RPMI7951 (cell line): ENCODE data around the gene RSPO4. TPM values are rescaled to one million over a fixed set of nuclear protein-coding genes. Genes with fewer than 3 reads are reported as not detected.

ENCODE experiments used
- DNase-seq: peaks from one replicate; pipeline ENCODE4 v3.0.0-alpha.2; 2012; ENCODE audit warnings: low read depth
- total RNA-seq: library from RNA; depleted of rRNA; stranded (reverse); fragments of >200 nt; shearing (Covaris generic); gene quantifications from 2 replicates; pipeline ENCODE4 v1.2.3, GENCODE V29; 2014

Gene RSPO4
- total RNA-seq, 1 experiment from 2014 or later: not detected

DNA sequence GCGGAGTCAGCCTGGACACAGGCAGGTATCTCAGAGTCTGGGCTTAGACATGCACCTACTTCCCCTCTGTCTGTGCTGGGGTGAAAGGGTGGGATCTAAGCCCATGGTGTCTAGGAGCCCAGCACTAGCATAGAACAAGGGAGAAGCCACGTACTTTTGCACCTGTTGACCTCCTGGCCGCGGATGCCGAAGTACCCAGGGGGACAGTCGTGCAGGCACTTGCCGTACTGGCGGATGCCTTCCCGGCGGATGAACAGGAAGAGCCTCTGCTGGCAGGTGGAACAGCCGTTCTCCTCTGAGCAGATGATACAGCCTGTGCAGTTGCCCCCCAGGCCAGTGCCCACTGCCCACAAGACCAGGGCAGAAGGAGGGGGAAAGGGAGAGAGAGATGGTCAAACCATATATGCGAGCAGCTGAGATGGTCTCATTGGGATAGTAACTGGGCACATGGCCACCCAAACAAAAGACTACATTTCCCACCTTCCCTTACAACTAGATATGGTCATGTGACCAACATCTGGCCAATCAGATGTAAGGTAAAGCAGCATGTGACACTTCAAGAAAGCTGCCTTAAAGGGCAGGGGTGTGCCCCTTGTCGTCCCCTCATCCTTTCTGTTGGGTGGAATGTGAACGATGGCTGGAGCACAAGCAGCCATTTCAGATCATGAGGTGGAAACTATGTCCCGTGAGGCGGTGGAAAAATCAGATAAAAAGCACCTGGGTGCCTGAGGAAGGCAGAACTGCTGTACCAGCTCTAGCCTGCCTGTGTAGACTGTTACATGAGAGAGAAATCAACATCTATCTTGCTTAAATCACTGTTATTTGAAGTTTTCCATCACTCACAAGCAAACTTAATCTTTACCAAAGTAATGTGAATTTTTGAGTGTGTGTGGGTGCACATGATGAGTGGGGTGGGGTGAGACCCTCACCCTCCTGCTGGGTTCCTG, 34.0 kb downstream of the RSPO4 start:
- peak; percentile 64 for DNase-seq

GRCh38 chr20:965956-966355, 36.2 kb downstream of the RSPO4 start:
- peak; percentile 28 for DNase-seq

DNA sequence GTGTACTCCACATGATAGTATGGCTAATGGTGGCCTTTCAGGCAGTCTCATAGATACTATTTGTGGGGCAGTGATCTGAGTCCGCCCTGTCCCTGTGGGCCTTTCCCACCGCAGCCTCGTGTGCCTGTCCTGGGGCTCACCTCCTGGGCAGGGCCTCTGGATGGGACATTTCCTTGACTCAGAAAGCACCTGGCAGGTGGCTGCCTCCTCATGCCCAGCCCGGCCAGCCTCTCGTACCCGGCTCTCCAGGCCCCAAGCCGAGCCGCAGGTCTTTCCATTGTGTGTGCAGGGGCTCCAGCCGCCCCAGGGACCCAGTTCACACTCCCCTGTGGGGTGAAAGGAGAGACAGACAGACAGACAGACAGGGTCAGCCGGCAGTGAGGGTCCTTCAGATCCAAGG, 38.3 kb downstream of the RSPO4 start:
- no peak for DNase-seq

GRCh38 chr20:962683-963082, 39.4 kb downstream of the RSPO4 start:
- no peak for DNase-seq

DNA sequence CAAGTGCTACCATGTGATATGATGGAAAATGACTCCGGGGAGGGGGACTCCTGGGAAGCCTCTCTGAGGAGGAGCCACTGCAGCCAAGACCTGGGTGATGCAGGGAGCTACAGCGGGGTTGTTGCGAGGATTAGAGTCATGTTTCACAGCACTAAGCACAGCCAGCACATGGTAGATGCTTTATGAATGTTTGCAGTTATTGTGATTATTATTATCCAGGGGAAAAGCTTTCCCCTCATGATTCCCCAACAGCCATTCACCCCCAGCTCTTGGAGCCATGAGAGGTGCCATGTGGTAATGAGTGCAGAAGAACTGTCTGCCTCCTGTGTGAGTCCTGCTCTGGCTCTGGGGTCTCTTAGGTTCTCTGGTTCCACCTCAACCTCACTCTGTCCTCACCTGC, 39.9 kb downstream of the RSPO4 start:
- no peak for DNase-seq

DNA sequence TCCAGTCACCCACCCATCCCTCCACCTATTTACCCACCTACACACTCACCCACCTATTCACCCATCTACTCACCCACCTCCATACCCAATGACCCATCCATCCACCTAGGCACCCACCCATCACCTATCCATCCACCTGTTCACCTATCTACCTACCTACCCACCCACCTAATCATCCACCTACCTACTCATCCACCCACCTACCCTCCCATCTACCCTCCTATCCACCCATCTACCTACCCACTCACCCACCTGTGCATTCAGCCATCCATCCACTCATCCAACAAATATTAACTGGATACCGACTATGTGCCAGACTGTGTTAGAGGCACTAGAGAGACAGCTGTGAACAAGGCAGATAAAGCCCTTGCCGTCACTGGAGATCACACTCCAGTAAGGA, 40.3 kb downstream of the RSPO4 start:
- no peak for DNase-seq

GRCh38 chr20:959996-960615, 42.0 kb downstream of the RSPO4 start:
- DNase-seq: no peak

DNA sequence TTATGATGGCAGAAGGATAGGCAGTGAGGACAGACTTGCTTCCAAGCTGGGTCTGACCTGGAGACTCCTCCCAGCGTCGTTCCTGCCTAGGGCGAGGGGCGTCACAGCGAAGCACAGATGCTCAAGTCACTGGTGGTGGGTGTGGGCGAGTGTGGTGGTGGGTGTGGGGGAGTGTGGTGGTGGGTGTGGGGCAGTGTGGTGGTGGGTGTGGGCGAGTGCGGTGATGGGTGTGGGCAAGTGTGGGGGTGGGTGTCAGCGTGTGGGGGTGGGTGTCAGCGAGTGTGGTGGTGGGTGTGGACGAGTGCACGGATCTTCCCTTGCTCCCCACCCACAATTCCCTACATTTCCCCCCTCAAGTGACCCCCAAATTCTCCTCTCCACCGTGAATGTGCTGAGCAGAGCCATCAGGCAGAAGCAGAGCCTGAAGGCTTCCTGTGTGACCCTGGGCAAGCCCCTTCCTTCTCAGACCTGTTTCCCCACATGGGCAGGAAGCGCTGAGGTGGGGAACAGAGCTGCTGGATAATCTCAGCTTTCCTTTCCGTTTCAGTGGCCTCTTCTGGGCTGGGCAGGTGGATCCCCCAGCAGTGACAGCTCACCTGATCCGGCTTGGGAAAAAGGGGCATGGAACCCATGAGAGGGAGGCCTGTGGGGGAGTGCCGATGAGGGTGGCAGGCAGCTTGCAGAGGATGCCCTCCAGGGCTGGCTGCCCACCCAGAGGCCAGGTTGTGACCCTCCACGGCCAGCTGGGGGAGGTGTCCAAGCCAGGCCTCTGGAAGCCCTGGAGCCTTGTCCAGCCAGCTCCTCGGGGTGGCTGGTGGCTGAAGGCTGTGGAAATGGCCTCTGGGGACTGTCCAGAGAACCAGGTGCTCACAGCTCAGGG, 42.9 kb downstream of the RSPO4 start:
- no peak for DNase-seq

DNA sequence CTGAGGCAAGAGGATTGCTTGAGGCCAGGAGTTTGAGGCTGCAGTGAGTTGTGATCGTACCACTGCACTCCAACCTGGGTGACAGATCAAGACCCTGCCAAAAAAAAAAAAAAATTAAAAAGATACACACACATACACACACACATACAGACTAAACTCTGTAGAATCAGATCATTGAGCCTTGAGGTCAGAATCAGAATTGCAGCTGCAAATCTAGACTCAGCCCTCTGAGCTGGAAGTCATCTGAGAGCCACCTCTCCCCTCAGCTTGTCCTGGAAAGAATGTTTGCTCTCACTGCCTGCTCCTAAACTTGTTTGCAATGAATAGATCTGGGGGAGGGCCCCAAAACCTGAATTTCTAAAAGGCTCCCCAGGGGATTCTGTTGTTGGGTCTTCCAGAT, 44.6 kb downstream of the RSPO4 start:
- no peak for DNase-seq

DNA sequence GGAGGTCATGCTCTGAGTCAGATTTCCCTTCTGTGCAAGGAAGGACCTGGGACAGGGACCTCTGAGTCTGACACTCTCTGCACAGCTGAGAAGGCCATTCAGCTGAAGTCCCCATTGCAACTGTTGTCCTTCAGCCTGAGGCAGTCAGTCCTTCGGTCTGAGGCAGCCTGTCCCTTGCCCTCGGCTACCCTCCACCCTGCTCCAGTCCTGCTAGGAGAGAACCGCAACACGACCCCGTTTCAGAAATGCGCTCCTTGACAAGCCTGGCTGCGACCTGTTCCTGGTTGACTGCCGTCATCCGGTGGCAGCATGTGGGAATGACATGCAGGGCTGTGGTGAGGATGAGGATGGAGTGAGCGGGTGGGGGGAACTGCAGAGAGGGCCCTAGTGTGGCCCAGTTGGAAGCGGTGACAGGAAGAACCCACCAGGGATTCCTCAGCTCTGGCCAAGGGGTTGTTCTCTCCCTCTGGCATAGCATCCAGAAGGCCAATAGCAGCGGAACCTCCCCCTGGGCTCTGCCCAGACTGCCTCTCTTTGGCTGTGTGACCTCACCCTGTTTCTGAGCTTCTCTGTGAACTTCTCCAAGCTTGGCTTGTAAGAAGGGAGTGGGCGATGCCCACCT, 45.7 kb downstream of the RSPO4 start:
- DNase-seq: peak; percentile 51

GRCh38 chr20:955656-956055, 46.5 kb downstream of the RSPO4 start:
- no peak for DNase-seq

- DNase-seq: no peak
Observed at GRCh38 chr20:955111-955510, 47.0 kb downstream of the RSPO4 start.

DNA sequence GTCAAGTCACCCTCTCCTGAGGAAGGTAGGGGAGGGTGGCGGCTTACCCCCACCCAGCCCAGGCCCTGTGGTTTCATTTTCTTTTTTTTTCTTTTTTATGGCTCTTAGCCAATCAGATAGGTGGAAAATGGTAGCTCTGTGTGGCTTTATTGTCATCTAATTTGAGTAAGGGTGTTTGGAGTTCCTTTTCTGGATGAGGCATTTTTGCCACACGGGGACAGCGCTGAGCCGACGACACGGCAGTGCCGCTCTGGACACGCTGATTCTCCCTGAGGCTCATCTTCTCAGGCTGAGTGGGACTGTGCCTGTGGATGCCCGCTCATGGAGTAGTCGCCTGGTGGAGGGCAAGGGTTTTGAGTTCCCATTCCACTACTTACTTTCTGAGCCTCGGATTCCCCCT, 48.4 kb downstream of the RSPO4 start:
- DNase-seq: peak; percentile 32

- peak; percentile 8 for DNase-seq
Observed at GRCh38 chr20:952196-952795, 49.8 kb downstream of the RSPO4 start.

- peak; percentile 18 for DNase-seq
Observed at GRCh38 chr20:951384-952169, 50.5 kb downstream of the RSPO4 start.

DNA sequence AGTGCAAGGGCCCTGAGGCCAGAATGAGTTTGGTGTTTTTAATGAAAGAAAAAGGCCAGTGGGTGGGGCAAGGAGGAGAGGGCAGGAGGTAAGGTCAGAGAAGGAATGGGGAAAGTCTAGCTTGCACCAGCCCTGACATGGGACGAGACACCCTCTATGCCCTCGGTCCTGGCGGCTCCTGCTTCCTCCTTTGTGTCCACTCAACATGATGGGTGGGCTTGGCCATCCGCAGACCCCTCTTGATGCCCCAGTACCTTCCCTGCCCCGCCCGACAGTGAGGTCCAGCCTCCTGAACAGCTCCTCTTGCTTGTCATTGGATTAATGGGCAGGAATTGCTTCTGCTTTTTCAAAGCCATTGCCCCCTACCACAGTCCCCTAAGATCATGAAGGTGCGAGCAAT, 52.4 kb downstream of the RSPO4 start:
- no peak for DNase-seq

GRCh38 chr20:946826-947225, 55.3 kb downstream of the RSPO4 start:
- no peak for DNase-seq

DNA sequence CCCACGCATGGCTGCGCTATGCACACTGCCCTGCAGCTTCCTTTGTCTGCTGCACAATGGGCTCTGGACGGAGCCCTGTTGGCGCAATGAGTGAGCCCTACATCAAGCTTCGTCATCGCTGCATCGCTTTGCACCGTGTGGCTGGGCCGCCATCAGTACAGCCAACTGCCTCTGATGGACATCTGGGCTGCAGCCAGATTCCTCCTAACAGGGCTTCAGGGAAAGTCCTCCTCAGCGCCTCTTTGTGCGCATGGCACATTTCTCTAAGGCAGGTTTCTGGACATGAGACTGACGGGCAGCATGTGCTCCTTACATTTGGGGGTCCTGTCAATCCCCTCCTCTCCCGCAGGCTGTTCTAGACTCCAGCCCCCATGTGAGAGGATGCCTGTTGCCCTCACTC, 56.3 kb downstream of the RSPO4 start:
- DNase-seq: no peak

DNA sequence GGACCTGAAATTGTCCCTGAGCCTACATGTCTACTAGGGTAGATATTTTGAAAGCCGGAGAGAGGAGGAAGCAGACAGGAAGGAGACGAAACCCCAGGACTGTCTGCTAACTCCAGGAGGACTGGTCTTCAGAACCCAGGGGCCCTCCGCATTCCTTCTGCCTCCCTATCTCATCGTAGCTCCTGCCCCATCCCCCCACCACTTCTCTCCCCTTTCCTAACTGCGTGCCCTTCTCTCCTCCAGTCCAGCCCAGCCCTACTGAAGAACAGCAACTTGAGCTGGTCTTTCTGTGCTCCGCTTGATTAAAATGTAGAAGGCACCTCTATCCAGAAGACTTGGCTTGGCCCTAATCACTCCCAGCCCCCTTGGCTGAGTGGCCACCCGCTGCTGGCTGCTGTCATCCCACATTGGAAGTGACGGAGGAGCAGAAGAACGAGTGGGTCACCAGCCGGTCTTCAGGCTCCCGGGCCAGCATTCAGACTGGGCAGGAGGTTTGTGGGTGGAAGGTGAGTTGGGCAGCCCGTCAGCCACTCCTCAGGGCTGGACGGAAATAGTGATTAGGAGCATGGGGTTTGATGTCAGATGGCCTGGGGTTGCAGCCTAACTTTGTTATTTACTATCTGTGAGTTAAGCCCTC, 57.2 kb downstream of the RSPO4 start:
- no peak for DNase-seq

DNA sequence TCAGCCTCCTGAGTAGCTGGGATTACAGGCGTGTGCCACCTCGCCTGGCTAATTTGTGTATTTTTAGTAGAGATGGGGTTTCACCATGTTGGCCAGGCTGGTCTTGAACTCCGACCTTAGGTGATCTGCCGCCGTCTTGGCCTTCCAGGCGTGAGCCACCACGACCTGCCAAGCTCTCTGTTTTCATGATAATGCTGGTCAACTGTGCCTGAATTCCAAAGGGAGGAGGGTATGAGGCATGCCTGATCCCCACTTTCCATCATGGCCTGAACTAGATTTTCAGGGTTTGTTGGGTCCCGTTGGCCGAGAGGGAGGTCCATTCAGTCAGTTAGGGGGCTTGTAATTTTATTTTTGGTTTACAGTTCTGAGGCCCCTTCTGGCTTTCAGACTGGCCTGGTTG, 58.0 kb downstream of the RSPO4 start:
- no peak for DNase-seq
